H1 (cell line): ENCODE data around the gene ANXA6. TPM values are rescaled to one million over a fixed set of nuclear protein-coding genes. Genes with fewer than 3 reads are reported as not detected.

Experiments used
- CTCF ChIA-PET: fragments of 300-600 bp; sonication (Branson Sonifier 250); formaldehyde crosslinking; loops from one replicate; lab custom pipeline; 2021; ENCODE audit not compliant: partially characterized antibody; lab: Charles Lee
- POLR2A ChIA-PET: fragments of 300-600 bp; sonication (Branson Sonifier 250); formaldehyde crosslinking; loops from one replicate; lab custom pipeline; 2021; ENCODE audit warnings: inconsistent platforms; ENCODE audit not compliant: partially characterized antibody; lab: Charles Lee
- DNase-seq, 2 experiments: peaks; one replicate each; pipeline versions ENCODE4 v3.0.0 to v3.0.0-alpha.2; 2010 to 2022; ENCODE audit warnings: low spot score in 2 of 2, low read depth in 1 of 2, mixed read lengths in 1 of 2
- FAIRE-seq: peaks from 2 replicates; lab custom pipeline; 2011; peaks lifted over from hg19 to GRCh38; lab: Jason Lieb, UNC
- H2AFZ ChIP-seq: 2 replicates; pipeline ENCODE4 v1.8.1; 2012; ENCODE audit warnings: low read length, inconsistent platforms
- H2AK5ac ChIP-seq: 2 replicates; pipeline ENCODE4 v1.6.1; 2013; ENCODE audit warnings: low read depth, low read length
- H2BK120ac ChIP-seq: replicated peaks from 2 replicates; pipeline ENCODE3; 2013; ENCODE audit warnings: low read depth, low read length, inconsistent platforms
- H2BK12ac ChIP-seq: 2 replicates; pipeline ENCODE4 v1.6.1; 2013; ENCODE audit warnings: low read depth, low read length
- H2BK15ac ChIP-seq: 2 replicates; pipeline ENCODE4 v1.6.1; 2013; ENCODE audit warnings: low read length
- H2BK20ac ChIP-seq: 2 replicates; pipeline ENCODE4 v1.6.1; 2013; ENCODE audit warnings: low read length
- H2BK5ac ChIP-seq: 2 replicates; pipeline ENCODE4 v1.6.1; 2013; ENCODE audit warnings: low read depth, low read length
- H3K14ac ChIP-seq: 2 replicates; pipeline ENCODE4 v1.6.1; 2013; ENCODE audit warnings: inconsistent platforms; ENCODE audit not compliant: insufficient read length
- H3K18ac ChIP-seq: 2 replicates; pipeline ENCODE4 v1.6.1; 2013; ENCODE audit warnings: low read length; ENCODE audit errors: extremely low read depth
- H3K23ac ChIP-seq: 2 replicates; pipeline ENCODE4 v1.6.1; 2013; ENCODE audit warnings: inconsistent platforms; ENCODE audit not compliant: insufficient read length
- H3K23me2 ChIP-seq: 2 replicates; pipeline ENCODE4 v1.6.1; 2013; ENCODE audit warnings: low read depth, low read length
- H3K27ac ChIP-seq: 2 replicates; pipeline ENCODE4 v1.6.1; 2011; ENCODE audit warnings: low read depth, low read length, inconsistent platforms
- H3K27me3 ChIP-seq, 4 experiments: replicated peaks in 1 of 4; 1 replicate in 1 of 4; 2 replicates in 3 of 4; pipeline versions ENCODE4 v1.6.1 to v1.8.1; 2011 to 2013; ENCODE audit warnings: low read length in 3 of 4, mild to moderate bottlenecking in 3 of 4, inconsistent platforms in 2 of 4, mixed read lengths in 2 of 4, moderate library complexity in 1 of 4; ENCODE audit not compliant: control insufficient read depth in 3 of 4, insufficient read depth in 3 of 4; ENCODE audit errors: extremely low read depth in 1 of 4
- H3K36me3 ChIP-seq, 4 experiments: 2 replicates each; pipeline versions ENCODE4 v1.6.1 to v1.8.1; 2011 to 2013; ENCODE audit warnings: mild to moderate bottlenecking in 4 of 4, low read length in 3 of 4, moderate library complexity in 2 of 4, control low read depth in 1 of 4, inconsistent platforms in 1 of 4; ENCODE audit not compliant: insufficient read depth in 4 of 4, control insufficient read depth in 2 of 4
- H3K4ac ChIP-seq: replicated peaks from 2 replicates; pipeline ENCODE3; 2013; ENCODE audit warnings: low read length, low read depth, mixed read lengths, inconsistent platforms; ENCODE audit not compliant: insufficient read length
- H3K4me1 ChIP-seq, 4 experiments: replicated peaks in 1 of 4; 1 replicate in 1 of 4; 2 replicates in 3 of 4; pipeline versions ENCODE4 v1.6.1 to v1.8.1; 2011 to 2013; ENCODE audit warnings: low read length in 3 of 4, inconsistent platforms in 2 of 4, mixed read lengths in 1 of 4; ENCODE audit not compliant: insufficient read depth in 4 of 4, control insufficient read depth in 3 of 4
- H3K4me2 ChIP-seq, 2 experiments: 2 replicates each; pipeline versions ENCODE4 v1.6.1 to v1.8.1; 2011 to 2013; ENCODE audit warnings: low read depth in 2 of 2, low read length in 2 of 2, control low read depth in 1 of 2, inconsistent platforms in 1 of 2, mild to moderate bottlenecking in 1 of 2; ENCODE audit not compliant: insufficient read depth in 1 of 2
- H3K4me3 ChIP-seq, 4 experiments: fragments of 200-600, 300-600 bp in 1 of 4; sonication (generic), shearing (Covaris generic), sonication (Bioruptor Twin) in 1 of 4; 2 replicates each; pipeline versions ENCODE4 v1.5.1 to v1.8.1; 2011 to 2016; ENCODE audit warnings: low read length in 4 of 4, low read depth in 3 of 4, control low read depth in 2 of 4, inconsistent platforms in 2 of 4, mild to moderate bottlenecking in 2 of 4, mixed read lengths in 1 of 4, moderate library complexity in 1 of 4; ENCODE audit not compliant: insufficient read depth in 2 of 4; ENCODE audit errors: extremely low read depth in 1 of 4
- H3K56ac ChIP-seq: replicated peaks from 2 replicates; pipeline ENCODE3; 2013; ENCODE audit warnings: low read depth, mild to moderate bottlenecking, mixed read lengths, low read length, inconsistent platforms; ENCODE audit not compliant: insufficient read length
- H3K79me1 ChIP-seq: 2 replicates; pipeline ENCODE4 v1.6.1; 2013; ENCODE audit warnings: low read depth, low read length, control low read depth
- H3K79me2 ChIP-seq, 2 experiments: 2 replicates each; pipeline versions ENCODE4 v1.6.1 to v1.8.1; 2012 to 2013; ENCODE audit warnings: low read length in 2 of 2, mild to moderate bottlenecking in 2 of 2, inconsistent platforms in 1 of 2; ENCODE audit not compliant: insufficient read depth in 2 of 2, control insufficient read depth in 1 of 2
- H3K9ac ChIP-seq, 4 experiments: replicated peaks in 1 of 4; 1 replicate in 1 of 4; 2 replicates in 3 of 4; pipeline versions ENCODE4 v1.6.1 to v1.8.1; 2011 to 2013; ENCODE audit warnings: low read depth in 3 of 4, low read length in 3 of 4, control low read depth in 2 of 4, mild to moderate bottlenecking in 2 of 4, moderate library complexity in 2 of 4, inconsistent platforms in 1 of 4; ENCODE audit errors: extremely low read depth in 1 of 4
- H3K9me3 ChIP-seq, 2 experiments: 2 replicates each; pipeline versions ENCODE4 v1.6.1 to v1.8.1; 2012 to 2013; ENCODE audit warnings: mild to moderate bottlenecking in 2 of 2, moderate library complexity in 2 of 2, control low read depth in 1 of 2, inconsistent platforms in 1 of 2, low read depth in 1 of 2, low read length in 1 of 2, mixed read lengths in 1 of 2; ENCODE audit not compliant: insufficient read depth in 2 of 2
- H4K20me1 ChIP-seq, 2 experiments: replicated peaks in 1 of 2; 2 replicates each; pipeline versions ENCODE3 to v1.8.1; 2011 to 2013; ENCODE audit warnings: inconsistent platforms in 2 of 2, low read length in 2 of 2, mild to moderate bottlenecking in 1 of 2; ENCODE audit not compliant: insufficient read depth in 2 of 2, control insufficient read depth in 1 of 2
- H4K5ac ChIP-seq: 2 replicates; pipeline ENCODE4 v1.6.1; 2013; ENCODE audit warnings: low read length, low read depth, mixed read lengths, inconsistent platforms; ENCODE audit not compliant: insufficient read length
- H4K8ac ChIP-seq: 2 replicates; pipeline ENCODE4 v1.8.0; 2013; ENCODE audit warnings: mild to moderate bottlenecking, moderate library complexity, low read length, inconsistent platforms; ENCODE audit not compliant: insufficient read depth; ENCODE audit errors: extremely low read depth
- H4K91ac ChIP-seq: replicated peaks from 2 replicates; pipeline ENCODE3; 2013; ENCODE audit warnings: low read length, mixed read lengths, inconsistent platforms; ENCODE audit not compliant: insufficient read length
- ATF2 ChIP-seq: IDR thresholded peaks from 2 replicates; pipeline ENCODE4 v1.6.1; 2012; ENCODE audit warnings: low read length, inconsistent platforms
- CTBP2 ChIP-seq: IDR thresholded peaks from 2 replicates; pipeline ENCODE4 v1.7.0; 2011; ENCODE audit warnings: borderline replicate concordance, mild to moderate bottlenecking, moderate library complexity, mixed read lengths, low read length; ENCODE audit not compliant: insufficient read depth, insufficient read length
- NANOG ChIP-seq: IDR thresholded peaks from 2 replicates; pipeline ENCODE4 v1.6.1; 2011; ENCODE audit warnings: low read length, low read depth, mild to moderate bottlenecking, inconsistent platforms; ENCODE audit not compliant: insufficient read depth, poor library complexity, severe bottlenecking
- RFX5 ChIP-seq: IDR thresholded peaks from 2 replicates; pipeline ENCODE4 v1.6.1; 2011; ENCODE audit warnings: low read depth, low read length, improper control_type of control experiment, borderline replicate concordance
- SIRT6 ChIP-seq: IDR thresholded peaks from one replicate; pipeline ENCODE4 v1.7.1; 2012; ENCODE audit warnings: low read length, inconsistent platforms
- SP2 ChIP-seq: IDR thresholded peaks from 2 replicates; pipeline ENCODE4 v1.6.1; 2012; ENCODE audit warnings: mild to moderate bottlenecking, low read length, inconsistent platforms
- WGBS, 2 experiments: shearing (Covaris generic) in 1 of 2; methylation state at CpG; one replicate each; pipeline versions ENCODE4 v1.1.6 to v1.1.7; 2013 to 2015; ENCODE audit warnings: low lambda C conversion rate in 2 of 2, mixed read lengths in 2 of 2, inconsistent platforms in 1 of 2, low coverage in 1 of 2, missing lambda C conversion rate in 1 of 2; ENCODE audit not compliant: insufficient replicate concordance in 2 of 2, insufficient coverage in 1 of 2, insufficient read length in 1 of 2; ENCODE audit errors: extremely low coverage in 1 of 2, missing lambda C conversion rate in 1 of 2; 5-methylcytosine and 5-hydroxymethylcytosine counted together
- polyA plus RNA-seq, 7 experiments: library from polyadenylated mRNA; depleted of rRNA in 3 of 7; stranded (reverse) in 5 of 7; unstranded in 2 of 7; fragments of >200 nt in 5 of 7; fragments of 200-250 nt in 2 of 7; gene quantifications; 1 replicate in 5 of 7; 2 replicates in 1 of 7; 4 replicates in 1 of 7; pipeline versions ENCODE4 v1.2.1 to v1.2.3, GENCODE V29; 2011 to 2013; ENCODE audit warnings: missing spikeins in 2 of 7, mixed read lengths in 2 of 7
- total RNA-seq: library from RNA; stranded (reverse); fragmentation: NEBNext Ultra II Directional; extraction: Animal tissue kit (Norgen Biotek cat#: 25700); gene quantifications from 2 replicates; pipeline ENCODE4 v1.2.1, GENCODE V29; 2021

The ANXA6 gene
- total and polyA plus RNA-seq, 2 of the 8 experiments (the other 6 are each of a cell fraction or from before 2014, with no cell fraction given): 61.3 to 78.6 TPM

DNA sequence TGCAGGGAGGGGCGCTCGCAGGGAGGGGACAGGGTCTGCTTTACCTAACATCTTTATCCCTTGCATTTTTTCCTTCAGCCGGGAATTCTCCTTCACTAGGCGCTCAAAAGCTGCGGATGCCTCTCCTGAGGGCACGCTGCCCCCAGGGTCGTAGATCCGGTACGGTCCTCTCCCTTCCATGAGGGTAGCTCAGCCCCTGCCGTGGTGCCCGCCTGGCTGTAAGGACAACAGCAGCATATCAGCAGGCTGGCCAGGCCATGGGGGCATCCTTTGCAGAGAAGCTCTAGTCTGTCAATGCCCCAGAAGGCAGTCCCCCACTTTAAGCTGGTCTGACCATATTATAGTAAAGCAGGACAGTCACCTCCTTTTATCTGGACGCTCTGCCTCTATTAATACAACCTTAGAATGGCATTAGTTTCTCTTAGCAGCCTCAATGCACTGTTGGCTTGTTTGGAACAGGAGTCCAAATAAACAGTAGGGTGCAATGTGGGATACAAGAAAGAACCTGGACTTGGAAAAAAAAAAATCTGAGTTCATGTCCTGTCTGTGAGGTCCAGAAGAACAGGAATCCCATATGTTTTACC is 92.6 kb downstream of the ANXA6 start:
- Histone ChIP-seq H3K4me3 (no peak overlapping the region), H3K79me1 (peaks cover 6% of the 10 kb centered on the region; the same call in 1 of the 2 replicates), H3K4me2 (no peak overlapping the region), H3K14ac (no peak overlapping the region), H2BK12ac (no peak overlapping the region), H3K27me3 (no peaks in the 10 kb centered on the region), H2BK5ac (0 out of 2 replicates have a peak overlapping the region, but pooled peaks have one; percentile 20), H3K4ac (no peak overlapping the region), H4K91ac (no peak overlapping the region), H2BK120ac (no peak overlapping the region), H3K23ac (no peak overlapping the region), H4K5ac (no peak overlapping the region), H3K9me3 (no peaks in the 10 kb centered on the region), H2BK20ac (no peak overlapping the region), H3K18ac (no peak overlapping the region), H3K79me2 (no peaks in the 10 kb centered on the region; a peak in 1 of 4 replicates), H3K4me1 (peaks cover 0 to 10% (median 5%) of the 10 kb centered on the region in 4 experiments; a peak in 4 of 7 replicates), H3K9ac (no peak overlapping the region), H3K23me2 (no peaks in the 10 kb centered on the region), H3K56ac (no peak overlapping the region), H4K8ac (no peak overlapping the region), H2AK5ac (no peak overlapping the region), H4K20me1 (peaks cover 0 to 7% of the 10 kb centered on the region in 2 experiments), H3K27ac (no peak overlapping the region), H2BK15ac (no peak overlapping the region), H2AFZ (no peak overlapping the region), H3K36me3 (peaks cover 0 to 4% (median 0%) of the 10 kb centered on the region in 4 experiments; a peak in 2 of 8 replicates)
- WGBS, 2 experiments: 93% methylated on average over 12 of the region's 12 CpGs; no CpG with 5 or more reads in 1 of the 2 experiments
- FAIRE-seq: no peak
- DNase-seq: no peak
- POLR2A ChIA-PET: interaction anchor here (0.8 kb wide), 1 partner anchor 33 kb away, joined by 3 read pairs; no protein-coding TSS in a partner anchor
- CTCF ChIA-PET: interaction anchor here (0.6 to 28.6 kb wide), 10 partner anchors 11 to 100 kb away, joined by 3 to 442 read pairs (median 4); no protein-coding TSS in a partner anchor
- TF ChIP-seq SP2: no peak
- no peak for TF ChIP-seq ATF2
- TF ChIP-seq SIRT6: no peak
- TF ChIP-seq RFX5: no peak
- TF ChIP-seq NANOG: no peak
- TF ChIP-seq CTBP2: no peak
